Measurements from ENCODE around the gene ABLIM1. TPM values are rescaled to one million over a fixed set of nuclear protein-coding genes. Genes with fewer than 3 reads are reported as not detected.

Gene ABLIM1
- total and polyA plus RNA-seq, 10 of the 15 experiments (the other 5 are each of a cell fraction or from before 2014, with no cell fraction given) = 14.2 to 50.5 (median 28.1) TPM

DNA sequence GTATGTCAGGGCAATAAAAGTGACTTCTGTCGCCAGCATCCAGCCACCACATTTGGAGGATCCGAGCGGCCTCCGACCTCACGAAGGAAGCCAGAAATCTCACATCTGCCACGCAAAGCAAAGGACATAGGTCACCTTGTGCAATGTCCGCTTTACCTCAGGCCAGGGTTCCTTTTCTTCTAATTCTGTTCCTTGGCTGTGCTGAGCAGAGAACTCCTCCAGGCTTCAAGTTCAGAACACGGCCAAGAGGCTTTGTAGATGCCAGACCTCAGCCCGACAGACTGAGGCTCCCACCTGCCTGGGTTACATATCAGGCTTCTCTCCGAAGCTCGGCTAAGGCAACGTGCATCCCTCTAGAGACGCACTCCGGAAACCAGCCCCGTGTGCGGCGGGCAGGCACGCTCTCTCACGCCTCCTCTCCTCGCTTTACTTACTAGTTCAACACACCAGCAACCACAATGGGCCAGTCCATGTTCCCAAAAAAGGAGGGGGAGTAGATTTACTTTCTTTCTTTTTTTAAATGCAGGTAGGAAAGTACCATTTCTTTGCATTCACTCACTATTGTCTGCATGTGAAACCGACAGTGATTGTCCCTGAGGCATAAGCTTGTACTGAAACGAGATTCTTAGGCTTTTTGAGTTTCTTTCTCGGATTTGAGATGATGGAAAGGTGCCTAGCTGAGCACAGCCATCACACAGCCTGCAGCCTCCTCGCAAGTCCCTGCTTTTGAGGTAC lies 131.4 kb downstream of the ABLIM1 start (continued):
- TF ChIP-seq CEBPZ (IDR thresholded peaks at IDR 0.05; ENCODE audit: low read depth, low read length) (no peak), ZNF217 (IDR thresholded peaks at IDR 0.05) (no peak), CEBPB (IDR thresholded peaks at IDR 0.05; ENCODE audit: borderline replicate concordance in 1 of 2, low read depth in 2 of 2, low read length in 2 of 2) (no peak; a peak in 1 of 4 replicates), BMI1 (IDR thresholded peaks at IDR 0.05; ENCODE audit: borderline replicate concordance) (no peak), NFYA (IDR thresholded peaks at IDR 0.05; ENCODE audit: borderline replicate concordance, low read depth, low read length) (no peak), NFIC (IDR thresholded peaks at IDR 0.05; ENCODE audit: low read depth, low read length) (no peak; the same call in 1 of the 2 replicates), CREM (IDR thresholded peaks at IDR 0.05; ENCODE audit: low read depth) (no peak), MAX (IDR thresholded peaks at IDR 0.05; ENCODE audit: low read depth, low read length) (no peak; the same call in none of the 2 replicates), ZSCAN29 (IDR thresholded peaks at IDR 0.05) (no peak), IKZF1 (conservative IDR thresholded peaks at IDR 0.05) (peak; percentile 50; the same call in 1 of the 2 replicates), SMC3 (IDR thresholded peaks at IDR 0.05; ENCODE audit: borderline replicate concordance, low read length) (no peak), CBX5 (IDR thresholded peaks at IDR 0.05; ENCODE audit: low read depth) (peak; percentile 84; the same call in 1 of the 2 replicates), CBFB (IDR thresholded peaks at IDR 0.05; ENCODE audit: low read depth) (peak; percentile 79)
- TF ChIP-seq, protein P1, sequence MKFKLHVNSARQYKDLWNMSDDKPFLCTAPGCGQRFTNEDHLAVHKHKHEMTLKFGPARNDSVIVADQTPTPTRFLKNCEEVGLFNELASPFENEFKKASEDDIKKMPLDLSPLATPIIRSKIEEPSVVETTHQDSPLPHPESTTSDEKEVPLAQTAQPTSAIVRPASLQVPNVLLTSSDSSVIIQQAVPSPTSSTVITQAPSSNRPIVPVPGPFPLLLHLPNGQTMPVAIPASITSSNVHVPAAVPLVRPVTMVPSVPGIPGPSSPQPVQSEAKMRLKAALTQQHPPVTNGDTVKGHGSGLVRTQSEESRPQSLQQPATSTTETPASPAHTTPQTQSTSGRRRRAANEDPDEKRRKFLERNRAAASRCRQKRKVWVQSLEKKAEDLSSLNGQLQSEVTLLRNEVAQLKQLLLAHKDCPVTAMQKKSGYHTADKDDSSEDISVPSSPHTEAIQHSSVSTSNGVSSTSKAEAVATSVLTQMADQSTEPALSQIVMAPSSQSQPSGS (IDR thresholded peaks at IDR 0.05; ENCODE audit: low read length) = peak; percentile 65; the same call in 1 of the 2 replicates
- TF ChIP-seq, protein P2, sequence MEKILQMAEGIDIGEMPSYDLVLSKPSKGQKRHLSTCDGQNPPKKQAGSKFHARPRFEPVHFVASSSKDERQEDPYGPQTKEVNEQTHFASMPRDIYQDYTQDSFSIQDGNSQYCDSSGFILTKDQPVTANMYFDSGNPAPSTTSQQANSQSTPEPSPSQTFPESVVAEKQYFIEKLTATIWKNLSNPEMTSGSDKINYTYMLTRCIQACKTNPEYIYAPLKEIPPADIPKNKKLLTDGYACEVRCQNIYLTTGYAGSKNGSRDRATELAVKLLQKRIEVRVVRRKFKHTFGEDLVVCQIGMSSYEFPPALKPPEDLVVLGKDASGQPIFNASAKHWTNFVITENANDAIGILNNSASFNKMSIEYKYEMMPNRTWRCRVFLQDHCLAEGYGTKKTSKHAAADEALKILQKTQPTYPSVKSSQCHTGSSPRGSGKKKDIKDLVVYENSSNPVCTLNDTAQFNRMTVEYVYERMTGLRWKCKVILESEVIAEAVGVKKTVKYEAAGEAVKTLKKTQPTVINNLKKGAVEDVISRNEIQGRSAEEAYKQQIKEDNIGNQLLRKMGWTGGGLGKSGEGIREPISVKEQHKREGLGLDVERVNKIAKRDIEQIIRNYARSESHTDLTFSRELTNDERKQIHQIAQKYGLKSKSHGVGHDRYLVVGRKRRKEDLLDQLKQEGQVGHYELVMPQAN (conservative IDR thresholded peaks at IDR 0.05) = 0 out of 2 replicates have a peak, but pooled peaks have one; percentile 11
- TF ChIP-seq, protein P3, sequence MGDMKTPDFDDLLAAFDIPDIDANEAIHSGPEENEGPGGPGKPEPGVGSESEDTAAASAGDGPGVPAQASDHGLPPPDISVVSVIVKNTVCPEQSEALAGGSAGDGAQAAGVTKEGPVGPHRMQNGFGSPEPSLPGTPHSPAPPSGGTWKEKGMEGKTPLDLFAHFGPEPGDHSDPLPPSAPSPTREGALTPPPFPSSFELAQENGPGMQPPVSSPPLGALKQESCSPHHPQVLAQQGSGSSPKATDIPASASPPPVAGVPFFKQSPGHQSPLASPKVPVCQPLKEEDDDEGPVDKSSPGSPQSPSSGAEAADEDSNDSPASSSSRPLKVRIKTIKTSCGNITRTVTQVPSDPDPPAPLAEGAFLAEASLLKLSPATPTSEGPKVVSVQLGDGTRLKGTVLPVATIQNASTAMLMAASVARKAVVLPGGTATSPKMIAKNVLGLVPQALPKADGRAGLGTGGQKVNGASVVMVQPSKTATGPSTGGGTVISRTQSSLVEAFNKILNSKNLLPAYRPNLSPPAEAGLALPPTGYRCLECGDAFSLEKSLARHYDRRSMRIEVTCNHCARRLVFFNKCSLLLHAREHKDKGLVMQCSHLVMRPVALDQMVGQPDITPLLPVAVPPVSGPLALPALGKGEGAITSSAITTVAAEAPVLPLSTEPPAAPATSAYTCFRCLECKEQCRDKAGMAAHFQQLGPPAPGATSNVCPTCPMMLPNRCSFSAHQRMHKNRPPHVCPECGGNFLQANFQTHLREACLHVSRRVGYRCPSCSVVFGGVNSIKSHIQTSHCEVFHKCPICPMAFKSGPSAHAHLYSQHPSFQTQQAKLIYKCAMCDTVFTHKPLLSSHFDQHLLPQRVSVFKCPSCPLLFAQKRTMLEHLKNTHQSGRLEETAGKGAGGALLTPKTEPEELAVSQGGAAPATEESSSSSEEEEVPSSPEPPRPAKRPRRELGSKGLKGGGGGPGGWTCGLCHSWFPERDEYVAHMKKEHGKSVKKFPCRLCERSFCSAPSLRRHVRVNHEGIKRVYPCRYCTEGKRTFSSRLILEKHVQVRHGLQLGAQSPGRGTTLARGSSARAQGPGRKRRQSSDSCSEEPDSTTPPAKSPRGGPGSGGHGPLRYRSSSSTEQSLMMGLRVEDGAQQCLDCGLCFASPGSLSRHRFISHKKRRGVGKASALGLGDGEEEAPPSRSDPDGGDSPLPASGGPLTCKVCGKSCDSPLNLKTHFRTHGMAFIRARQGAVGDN (IDR thresholded peaks at IDR 0.05) = peak; percentile 83
